Activated gamma-delta T cell treated with Interleukin-2 at 50 U/mL for 16 hours (primary cell): ENCODE results near the gene MYH9.

Experiments
- DNase-seq: peaks from one replicate; pipeline ENCODE4 v3.0.0-alpha.2; 2020

MYH9 gene

DNA sequence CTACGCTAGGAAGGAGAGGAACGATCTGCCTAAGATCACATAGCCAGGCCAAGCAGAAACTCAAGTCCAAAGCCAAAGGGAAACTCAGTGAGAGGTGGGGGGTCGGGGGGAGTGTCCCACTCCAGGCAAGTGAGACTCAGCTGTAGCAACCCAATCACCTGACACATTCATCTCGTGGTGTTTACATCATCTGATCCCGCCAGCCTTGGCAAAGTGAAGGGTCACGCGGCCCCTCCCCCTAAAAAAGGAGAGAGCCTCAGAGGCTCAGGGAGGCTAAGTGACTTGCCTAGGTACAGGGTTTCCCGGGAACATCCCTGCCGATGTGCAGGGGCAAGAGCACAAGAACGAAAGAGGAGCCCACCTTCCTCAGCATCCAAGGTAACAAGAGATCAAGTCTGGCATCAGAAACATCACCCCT, 21.5 kb downstream of the MYH9 start:
- no peak for DNase-seq

DNA sequence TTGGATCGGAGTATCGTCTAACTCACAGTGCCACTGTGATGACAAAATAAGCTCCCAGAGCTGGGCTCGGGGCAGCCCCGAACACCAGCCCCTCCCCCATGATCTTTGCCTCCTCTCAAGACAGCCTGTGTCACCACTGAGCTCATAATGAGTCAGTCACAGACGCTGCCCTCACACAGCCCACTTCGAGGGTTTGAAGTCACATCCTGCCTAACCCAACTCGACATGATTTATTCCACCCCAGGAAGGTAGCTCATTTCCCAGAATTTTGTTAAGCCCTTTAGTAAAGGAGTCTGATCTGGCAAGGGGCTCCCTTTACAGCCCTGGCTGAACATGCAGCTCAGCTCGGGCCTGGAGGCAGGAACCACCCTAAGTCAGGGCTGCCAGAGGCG, 22.8 kb downstream of the MYH9 start:
- DNase-seq: peak; percentile 83

DNA sequence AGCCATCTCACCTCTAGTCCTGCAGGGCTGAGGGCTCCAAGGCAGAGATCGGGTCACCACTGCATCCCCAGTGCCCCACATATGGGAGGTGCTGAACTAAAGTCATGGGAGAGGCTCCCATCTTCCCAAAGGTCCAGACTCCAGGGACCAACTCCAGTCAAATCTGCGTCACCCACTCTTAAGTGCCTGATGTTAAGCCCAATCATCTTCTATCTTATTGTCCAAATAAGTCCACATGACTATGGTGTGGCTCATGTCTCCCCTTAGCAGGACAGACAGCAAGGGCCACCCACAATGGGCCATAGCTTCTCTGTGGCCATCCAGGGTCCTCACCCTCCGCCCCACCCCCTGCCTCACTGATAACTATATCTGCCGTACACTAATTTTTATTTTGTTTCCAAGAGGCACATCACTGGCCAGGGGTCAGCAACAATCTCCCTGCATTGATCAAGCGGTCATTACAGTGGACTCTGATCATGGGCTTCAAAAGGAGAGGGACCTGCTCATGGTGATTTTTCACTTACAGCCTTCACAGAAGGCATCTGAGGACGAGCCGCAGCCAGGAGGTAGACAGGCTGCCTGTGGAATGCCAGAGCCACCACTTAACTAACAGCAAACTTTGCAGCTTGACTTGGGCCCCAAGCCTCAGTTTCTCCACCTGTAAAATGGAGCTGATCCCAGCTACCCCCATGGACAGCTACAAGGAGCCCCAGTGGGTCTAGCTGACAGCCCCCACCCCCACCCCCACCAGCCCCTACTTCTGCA, 23.3 kb downstream of the MYH9 start:
- DNase-seq: no peak

DNA sequence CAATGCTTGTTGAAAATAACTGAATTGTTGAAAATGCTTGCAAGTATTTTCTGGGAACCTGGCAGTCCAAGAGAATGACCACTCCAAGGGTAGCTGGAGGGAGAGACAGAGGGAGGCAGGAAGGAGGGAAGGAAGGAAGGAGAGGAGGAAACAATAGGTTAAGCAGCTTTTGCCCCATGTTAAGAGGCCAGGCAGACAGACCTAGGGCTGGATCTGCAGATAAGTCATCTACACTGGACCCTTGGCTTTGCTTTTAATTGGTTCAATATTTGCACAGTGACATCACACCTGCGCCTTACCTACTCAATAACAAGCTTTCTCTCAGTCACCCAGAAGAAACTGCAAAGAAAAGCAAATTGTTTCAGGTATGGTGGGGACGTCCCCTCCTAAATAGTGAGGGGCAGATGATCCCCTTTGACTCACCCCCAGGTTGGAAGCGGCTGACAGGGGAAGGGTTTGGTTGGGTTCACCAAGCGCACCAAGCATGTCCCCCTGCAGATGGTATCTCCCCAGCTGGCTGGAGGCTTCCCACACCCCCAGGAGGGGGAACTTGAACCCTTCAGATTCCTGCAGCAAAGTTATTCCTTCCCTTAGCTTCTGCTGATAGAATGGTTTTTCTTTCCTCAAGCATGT, 24.3 kb downstream of the MYH9 start:
- DNase-seq: no peak

DNA sequence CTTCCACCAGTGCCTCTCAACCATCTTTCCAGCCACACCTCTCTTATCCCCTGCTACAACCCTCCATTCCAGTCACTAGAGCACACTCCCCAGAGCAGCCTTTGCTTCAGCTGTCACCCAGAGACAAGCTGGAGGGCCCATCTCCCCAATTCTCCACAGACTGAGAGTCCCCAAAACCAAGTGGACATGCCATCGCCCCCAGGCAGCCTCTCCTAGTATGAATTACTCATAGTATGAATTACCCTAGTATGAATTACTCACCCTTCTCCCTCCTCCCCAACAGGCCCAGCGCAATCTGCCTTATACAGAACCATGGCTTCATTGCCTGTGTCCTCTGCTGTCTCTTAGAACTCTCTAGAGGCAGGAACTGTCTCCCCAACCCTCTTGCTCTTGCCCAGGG, 24.8 kb downstream of the MYH9 start:
- no peak for DNase-seq

- no peak for DNase-seq
These were observed 25.7 kb downstream of the MYH9 start for GRCh38 chr22:36362075-36362474.

DNA sequence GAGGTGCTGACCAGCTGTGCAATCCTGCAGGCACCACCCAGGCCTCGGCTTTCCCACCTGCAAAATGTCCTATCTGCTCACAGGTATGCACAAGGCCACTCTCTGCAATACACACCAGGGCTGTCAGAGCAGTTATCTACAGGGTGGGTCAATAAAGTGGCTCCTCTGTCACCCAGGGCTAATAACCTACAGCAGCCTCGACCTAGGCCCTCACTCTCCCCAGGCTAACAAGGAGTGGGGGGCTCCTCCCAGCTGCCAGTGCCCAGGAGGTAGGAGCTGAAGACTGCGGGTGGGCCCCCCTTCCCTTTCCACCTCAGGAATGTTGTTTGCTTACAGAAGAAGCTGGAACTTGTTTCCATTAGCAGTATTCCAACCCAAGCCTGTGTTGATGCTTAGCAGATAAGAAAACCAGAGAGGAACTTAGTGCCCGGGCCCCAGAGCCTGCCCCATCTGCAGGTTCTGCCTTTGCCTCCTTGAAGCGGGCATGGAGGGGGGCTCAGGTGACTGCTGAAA, 26.8 kb downstream of the MYH9 start:
- no peak for DNase-seq

DNA sequence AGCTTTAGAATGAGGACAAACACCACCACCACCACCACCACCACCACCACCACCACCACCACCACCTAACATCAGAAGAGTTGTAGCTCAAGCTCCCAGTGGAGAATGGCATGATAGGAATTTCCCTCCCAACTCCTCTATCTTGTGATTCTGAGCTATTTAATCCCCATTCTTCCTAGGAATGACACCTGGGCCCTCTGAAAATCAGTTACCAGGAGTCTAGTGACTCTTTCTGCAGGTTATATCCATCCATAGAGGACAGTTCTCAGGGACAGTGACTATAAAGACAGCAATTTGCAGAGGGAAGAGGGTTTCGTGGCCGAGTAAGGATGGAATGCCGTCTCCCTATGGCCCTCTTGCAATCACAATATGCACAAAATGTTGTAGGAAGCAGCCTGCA, 27.8 kb downstream of the MYH9 start:
- DNase-seq: no peak

- no peak for DNase-seq
These were observed 28.2 kb downstream of the MYH9 start for GRCh38 chr22:36359470-36359996.

DNA sequence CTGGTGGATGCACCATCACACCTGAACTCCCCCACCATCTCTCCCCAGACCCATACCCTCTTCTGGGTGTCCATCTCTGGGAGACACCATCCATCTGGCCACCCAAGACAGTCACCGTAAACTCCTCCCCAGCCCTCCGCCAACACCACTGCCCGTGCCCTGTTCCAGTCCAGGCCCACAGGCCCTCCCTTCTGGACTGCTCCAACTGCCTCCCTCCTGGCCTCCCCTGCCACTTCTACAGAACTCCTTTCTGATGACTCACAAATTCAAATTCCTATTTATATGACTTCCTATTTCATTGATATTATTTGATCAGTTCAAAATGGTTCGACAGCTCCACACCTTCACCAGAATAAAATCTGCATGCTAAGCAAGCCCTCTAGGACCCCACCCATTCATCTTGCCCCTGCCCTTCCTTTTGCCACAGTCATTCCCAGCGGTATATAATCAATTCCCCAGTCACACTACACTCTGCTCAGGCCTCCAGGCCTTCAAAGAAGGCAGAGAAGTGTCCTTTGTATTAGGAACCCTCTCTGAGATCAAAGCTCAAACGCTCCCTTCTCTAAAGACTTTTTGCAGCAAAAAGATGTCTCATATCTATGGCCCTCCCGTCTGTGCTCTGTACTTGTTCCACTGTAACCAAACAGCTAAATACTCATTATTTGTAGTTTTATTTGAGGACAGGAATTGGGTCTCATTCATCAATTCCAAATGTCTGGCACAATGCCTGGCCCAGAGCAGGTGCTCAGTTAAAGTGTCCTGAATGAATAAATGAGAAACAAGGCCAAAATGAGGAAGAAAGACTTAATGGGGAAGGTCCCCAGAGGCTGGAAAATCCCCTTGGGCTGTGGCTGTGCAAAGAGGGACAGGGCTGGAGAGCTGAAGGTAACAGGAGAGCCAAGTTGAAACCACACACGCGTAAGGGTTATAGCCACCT, 29.0 kb downstream of the MYH9 start:
- DNase-seq: no peak

DNA sequence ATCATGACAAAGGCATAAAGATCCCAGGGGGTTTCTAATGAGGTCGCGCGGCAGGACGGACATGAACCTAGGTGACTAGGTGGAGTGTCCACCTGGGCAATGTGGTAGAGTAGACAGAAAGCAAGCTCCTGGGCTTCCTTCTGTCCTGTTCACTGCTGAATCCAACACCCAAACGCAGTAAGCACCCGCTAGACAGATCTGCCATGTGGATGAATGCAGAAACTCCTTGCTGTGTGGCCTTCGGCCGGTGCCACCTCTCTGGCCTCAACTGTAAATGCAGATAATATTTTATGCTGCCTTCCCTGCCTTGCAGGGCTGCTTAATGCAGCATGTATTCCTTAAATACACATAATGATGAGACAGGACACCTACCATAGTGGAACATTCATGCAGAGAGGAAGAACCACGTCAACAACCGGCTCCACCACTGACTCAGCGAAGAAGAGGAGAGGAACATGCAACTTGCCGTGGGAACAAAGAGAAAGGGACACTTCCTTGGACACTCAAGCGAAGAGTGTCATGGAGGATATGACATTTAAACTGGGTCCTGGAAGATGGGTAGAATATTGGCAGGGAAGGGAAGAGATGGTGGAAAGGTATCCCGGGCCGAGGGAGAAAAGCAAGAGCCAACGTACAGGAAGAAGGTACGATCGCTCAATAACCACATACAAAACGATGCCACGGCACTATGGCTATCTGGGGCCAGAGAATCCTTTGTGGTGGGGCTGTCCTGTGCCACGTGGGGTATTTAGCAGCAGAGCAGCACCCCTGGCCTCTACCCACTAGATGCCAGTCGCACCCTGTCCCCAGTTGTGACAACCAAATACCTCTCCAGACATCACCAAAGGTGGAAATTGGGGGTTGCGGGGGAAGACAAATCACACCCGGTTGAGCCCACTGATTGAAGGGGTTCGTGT, 30.8 kb downstream of the MYH9 start:
- peak; percentile 45 for DNase-seq

DNA sequence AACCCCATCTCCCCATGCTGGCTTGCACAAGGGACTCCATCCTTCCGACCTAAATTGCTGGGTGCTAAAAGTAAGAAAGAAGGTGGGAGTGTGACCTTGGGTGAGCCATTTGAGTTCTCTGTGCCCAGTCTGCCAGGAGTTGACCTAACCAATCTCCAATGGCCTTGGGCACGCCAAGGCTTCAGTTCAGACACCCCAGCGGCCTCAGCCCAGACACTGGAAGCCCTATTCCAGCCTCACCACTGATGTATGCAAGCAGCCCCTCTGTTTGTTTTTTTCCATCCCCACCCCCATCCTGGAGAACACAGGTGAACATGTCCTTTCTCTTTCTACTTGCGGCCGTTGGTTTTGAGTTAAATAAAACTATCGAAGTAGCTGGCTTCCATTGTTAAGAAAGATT, 31.9 kb downstream of the MYH9 start:
- DNase-seq: no peak

GRCh38 chr22:36355362-36355761, 32.4 kb downstream of the MYH9 start:
- DNase-seq: no peak

DNA sequence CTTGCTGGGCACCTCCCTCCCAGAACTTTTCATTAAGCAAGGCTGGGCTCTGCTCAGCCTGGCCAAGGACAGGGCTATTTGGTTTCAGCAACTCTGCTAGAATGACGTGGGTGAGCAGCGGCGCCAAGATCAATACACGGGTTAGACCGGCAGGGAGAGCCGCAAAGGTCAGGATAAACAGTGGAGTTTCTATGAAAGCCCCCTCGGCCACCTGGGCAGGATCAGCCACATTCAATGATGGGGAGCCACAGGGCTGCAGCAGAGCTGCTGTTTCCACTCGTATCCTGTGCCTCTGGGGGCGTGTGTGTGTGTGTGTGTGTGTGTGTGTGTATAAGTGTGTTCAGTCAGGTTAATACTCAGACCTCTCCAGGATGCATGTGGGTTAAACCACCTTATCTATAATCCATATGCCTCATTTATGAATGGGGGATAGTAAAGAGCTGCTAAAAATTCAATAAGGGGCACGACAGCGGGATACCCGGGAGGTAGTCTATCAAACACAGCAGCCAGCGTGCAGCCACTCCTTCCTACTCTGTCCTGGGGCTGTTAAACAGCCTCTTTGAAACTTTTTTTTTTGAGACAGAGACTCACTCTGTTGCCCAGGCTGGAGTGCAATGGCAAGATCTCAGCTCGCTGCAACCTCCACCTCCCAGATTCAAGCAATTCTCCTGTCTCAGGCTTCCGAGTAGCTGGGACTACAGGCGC, 34.8 kb downstream of the MYH9 start:
- DNase-seq: peak; percentile 52

- DNase-seq: no peak
These were observed 35.6 kb downstream of the MYH9 start for GRCh38 chr22:36351921-36352802.

DNA sequence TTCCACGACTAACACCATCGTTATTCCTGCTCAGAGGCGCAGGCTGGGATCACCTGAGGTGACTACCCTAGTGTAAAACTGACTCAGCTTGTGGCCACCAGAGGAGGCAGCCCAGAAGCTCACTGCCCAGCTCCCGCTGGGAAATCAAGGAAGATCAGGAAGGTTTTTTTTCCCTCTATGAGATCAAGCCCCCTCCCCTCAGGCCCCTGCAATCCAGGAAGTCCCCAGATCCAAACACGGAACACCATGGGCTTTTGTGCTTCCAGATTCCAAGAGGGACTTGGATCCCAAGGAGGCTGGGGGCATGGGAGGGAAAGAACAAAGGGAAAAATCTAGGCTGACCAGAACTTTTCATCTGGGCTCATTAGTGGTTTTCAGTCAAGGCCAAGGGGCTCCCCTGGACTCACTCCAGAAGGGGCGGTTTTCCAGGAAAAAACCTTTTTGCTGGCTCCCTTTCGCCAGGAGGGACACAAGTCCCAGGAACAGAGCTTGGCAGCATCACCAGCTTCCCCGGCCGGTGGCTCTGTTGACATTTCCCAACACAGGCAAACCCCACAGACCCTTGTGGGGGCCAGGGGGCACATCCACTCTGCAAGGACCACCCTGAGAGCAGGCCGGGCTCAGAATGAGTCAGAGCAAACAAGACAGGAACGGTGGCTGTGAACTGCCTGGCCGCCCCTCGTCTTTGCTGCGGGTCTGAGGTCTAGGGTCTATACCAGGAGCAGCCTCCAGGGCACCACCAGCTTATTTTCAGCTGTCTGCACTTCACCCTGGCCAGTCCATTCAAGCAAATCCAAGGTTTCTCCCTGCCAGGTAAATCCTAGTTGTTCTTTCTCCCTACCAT, 36.8 kb downstream of the MYH9 start:
- DNase-seq: no peak

- DNase-seq: no peak
These were observed 38.0 kb downstream of the MYH9 start for GRCh38 chr22:36349726-36350125.

DNA sequence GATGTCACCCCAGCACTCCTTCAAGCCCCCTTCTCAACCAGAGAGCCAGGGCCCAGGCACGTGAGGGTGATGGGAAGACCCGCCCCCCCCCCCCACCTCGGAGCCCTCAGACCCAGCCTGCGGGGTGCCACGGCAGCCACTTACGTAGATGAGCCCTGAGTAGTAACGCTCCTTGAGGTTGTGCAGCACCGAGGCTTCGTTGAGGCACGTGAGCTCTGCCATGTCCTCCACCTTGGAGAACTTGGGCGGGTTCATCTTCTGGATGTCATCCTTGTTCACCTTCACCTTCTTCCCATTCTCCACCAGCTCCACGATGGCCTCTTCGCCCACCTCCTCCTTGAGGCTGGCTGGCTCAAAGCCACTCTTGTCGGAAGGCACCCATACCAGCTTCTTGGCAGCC, 39.0 kb downstream of the MYH9 start:
- no peak for DNase-seq

GRCh38 chr22:36347094-36347493, 40.7 kb downstream of the MYH9 start:
- no peak for DNase-seq
